ENCODE results near the gene ZNF575.

The ZNF575 gene

GRCh38 chr19:43563816-43564457 is 30.9 kb downstream of the ZNF575 start:
- TF ChIP-seq ZBTB7A (IDR thresholded peaks at IDR 0.05; ENCODE audit: low read depth) (no peak), MAX (IDR thresholded peaks at IDR 0.05) (no peak), CEBPB (IDR thresholded peaks at IDR 0.05) (no peak), EGR1 (IDR thresholded peaks at IDR 0.05) (no peak), FOXM1 (IDR thresholded peaks at IDR 0.05; ENCODE audit: borderline replicate concordance, low read depth) (no peak), TCF12 (IDR thresholded peaks at IDR 0.05; ENCODE audit: low read depth) (no peak)
- TF ChIP-seq, protein P1, sequence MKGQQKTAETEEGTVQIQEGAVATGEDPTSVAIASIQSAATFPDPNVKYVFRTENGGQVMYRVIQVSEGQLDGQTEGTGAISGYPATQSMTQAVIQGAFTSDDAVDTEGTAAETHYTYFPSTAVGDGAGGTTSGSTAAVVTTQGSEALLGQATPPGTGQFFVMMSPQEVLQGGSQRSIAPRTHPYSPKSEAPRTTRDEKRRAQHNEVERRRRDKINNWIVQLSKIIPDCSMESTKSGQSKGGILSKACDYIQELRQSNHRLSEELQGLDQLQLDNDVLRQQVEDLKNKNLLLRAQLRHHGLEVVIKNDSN (IDR thresholded peaks at IDR 0.05), result no peak

GRCh38 chr19:43564800-43565199 is 31.8 kb downstream of the ZNF575 start:
- TF ChIP-seq MAX (IDR thresholded peaks at IDR 0.05) (no peak), EP300 (IDR thresholded peaks at IDR 0.05; ENCODE audit: borderline replicate concordance) (no peak), EGR1 (IDR thresholded peaks at IDR 0.05) (no peak), NFIC (IDR thresholded peaks at IDR 0.05) (no peak), CEBPB (IDR thresholded peaks at IDR 0.05) (no peak), TEAD4 (IDR thresholded peaks at IDR 0.05) (no peak), TCF12 (IDR thresholded peaks at IDR 0.05; ENCODE audit: low read depth) (no peak), RAD21 (IDR thresholded peaks at IDR 0.05; ENCODE audit: low read depth) (no peak)

DNA sequence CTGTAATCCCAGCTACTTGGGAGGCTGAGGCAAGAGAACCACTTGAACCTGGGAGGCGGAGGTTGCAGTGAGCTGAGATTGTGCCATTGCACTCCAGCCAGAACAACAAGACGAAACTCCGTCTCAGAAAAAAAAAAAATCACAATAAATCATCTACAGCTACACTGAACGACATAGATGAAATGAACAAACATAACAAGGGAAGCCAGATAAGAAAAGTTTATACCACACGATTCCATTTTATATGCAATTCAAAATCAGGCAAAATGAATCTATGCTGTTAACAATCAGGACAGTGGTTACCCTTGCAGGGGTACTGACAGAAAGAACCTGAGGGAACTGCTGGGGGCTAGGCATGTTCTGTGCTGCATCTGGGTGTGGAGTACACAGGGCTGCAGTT is 36.7 kb downstream of the ZNF575 start:
- TF ChIP-seq TEAD4 (IDR thresholded peaks at IDR 0.05) (no peak), REST (IDR thresholded peaks at IDR 0.05; ENCODE audit: low read depth) (no peak), CREB1 (IDR thresholded peaks at IDR 0.05; ENCODE audit: low read depth) (no peak), YY1 (IDR thresholded peaks at IDR 0.05; ENCODE audit: low read depth) (no peak), TAF1 (IDR thresholded peaks at IDR 0.05; ENCODE audit: low read depth) (no peak), RAD21 (IDR thresholded peaks at IDR 0.05; ENCODE audit: low read depth) (no peak), NFIC (IDR thresholded peaks at IDR 0.05) (no peak), CEBPB (IDR thresholded peaks at IDR 0.05) (no peak)

DNA sequence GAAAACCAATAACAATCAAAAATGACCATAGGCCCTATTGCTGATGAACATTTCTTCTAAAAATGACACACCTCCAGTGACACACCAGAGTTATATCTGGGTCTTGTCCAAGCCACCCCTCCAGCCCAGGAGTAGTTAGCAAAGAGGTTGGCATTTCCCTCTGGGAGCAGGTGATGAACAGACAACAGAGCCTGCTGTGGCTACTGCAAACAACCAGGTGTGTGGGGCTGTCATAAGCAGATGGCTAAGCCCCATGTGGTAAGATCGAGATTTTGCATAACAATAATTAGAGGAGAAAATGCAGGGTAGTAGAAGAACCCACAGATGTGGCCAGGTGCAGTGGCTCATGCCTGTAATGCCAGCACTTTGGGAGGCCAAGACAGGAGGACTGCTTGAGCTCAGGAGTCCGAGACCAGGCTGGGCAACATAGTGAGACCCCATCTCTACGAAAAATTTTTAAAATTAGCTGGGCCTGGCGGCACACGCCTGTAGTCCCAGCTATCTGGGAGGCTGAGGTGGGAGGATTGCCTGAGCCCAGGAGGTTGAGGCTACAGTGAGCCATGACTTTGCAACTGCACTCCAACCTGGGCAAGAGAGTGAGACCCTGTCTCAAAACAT is 37.3 kb downstream of the ZNF575 start:
- TF ChIP-seq CREB1 (IDR thresholded peaks at IDR 0.05; ENCODE audit: low read depth) (no peak), EP300 (IDR thresholded peaks at IDR 0.05; ENCODE audit: borderline replicate concordance) (no peak)
- TF ChIP-seq, protein P1 (IDR thresholded peaks at IDR 0.05), result no peak

DNA sequence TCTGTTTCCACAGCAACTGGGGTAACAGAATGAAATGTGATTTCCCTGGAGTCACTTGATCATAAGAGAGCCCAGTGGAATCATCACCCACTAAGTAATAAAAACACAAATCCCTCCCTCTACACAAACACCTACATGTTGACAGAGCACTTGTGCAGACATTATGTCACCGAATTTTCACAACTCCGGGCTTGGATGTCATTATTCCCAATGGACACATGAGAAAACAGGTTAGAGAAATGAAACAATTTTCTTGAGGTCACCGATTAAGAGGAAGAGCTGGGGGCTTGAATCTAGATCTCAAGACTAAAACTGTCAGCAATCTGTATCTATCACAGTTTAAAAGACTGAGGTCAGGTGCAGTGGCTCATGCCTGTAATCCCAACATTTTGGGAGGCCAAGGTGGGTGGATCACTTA is 39.2 kb downstream of the ZNF575 start:
- TF ChIP-seq NFIC (IDR thresholded peaks at IDR 0.05) (no peak), CREB1 (IDR thresholded peaks at IDR 0.05; ENCODE audit: low read depth) (no peak), TCF12 (IDR thresholded peaks at IDR 0.05; ENCODE audit: low read depth) (no peak), CEBPB (IDR thresholded peaks at IDR 0.05) (no peak), FOXM1 (IDR thresholded peaks at IDR 0.05; ENCODE audit: borderline replicate concordance, low read depth) (no peak)

DNA sequence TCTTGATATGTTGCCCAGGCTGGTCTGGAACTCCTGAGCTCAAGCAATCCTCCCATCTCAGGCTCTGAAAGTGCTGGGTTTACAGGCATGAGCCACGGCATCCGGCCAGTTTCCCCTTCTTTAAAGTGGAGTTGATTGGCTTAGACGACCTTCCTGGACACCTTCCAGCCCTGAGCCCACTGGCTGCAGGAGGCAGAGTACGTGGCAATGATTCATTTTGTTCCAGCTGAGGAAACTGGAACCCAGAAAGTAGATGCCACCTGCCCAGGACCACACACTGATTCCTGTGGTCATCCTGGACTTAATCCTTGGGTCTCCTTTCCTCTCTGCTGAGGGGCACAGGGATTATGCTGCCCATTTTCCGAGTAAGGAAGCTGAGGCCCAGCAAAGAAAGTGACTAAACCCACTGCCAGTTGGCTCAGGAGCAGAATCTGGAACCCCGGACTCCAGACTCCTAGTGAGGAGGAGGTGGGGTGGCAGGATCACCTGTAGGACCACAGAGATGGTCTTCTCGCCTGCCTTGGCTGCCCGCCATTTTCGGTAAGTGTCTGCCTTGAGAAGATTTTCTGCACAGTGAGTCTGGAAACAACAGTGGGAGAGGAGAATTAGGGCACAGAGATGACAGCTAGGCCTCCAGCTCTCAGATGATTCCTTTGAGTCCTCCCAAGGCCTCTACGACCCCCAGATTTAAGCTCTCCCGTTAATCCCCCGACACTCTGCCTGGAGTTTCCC is 41.6 kb downstream of the ZNF575 start:
- 0 out of 2 replicates have a peak, but pooled peaks have one; percentile 24 for TF ChIP-seq YY1 (IDR thresholded peaks at IDR 0.05; ENCODE audit: low read depth)
- no peak for TF ChIP-seq TAF1 (IDR thresholded peaks at IDR 0.05; ENCODE audit: low read depth)
- no peak for TF ChIP-seq TCF12 (IDR thresholded peaks at IDR 0.05; ENCODE audit: low read depth)

GRCh38 chr19:43575156-43575950 is 42.4 kb downstream of the ZNF575 start, which contains the start of the genes PINLYP and XRCC1:
TSS of gene PINLYP (plus strand) at chr19:43575801. CDS start at chr19:43577192, 1,391 bp downstream.
TSS of gene XRCC1 (minus strand) at chr19:43575527. CDS start at chr19:43575458, 69 bp downstream.
- no peak for TF ChIP-seq CEBPB (IDR thresholded peaks at IDR 0.05)
- peak; percentile 74; the same call in 1 of the 2 replicates for TF ChIP-seq ZBTB7A (IDR thresholded peaks at IDR 0.05; ENCODE audit: low read depth)
- no peak for TF ChIP-seq YY1 (IDR thresholded peaks at IDR 0.05; ENCODE audit: low read depth)
- TF ChIP-seq RAD21 (IDR thresholded peaks at IDR 0.05; ENCODE audit: low read depth), result no peak
- no peak for TF ChIP-seq TEAD4 (IDR thresholded peaks at IDR 0.05)
- 0 out of 2 replicates have a peak, but pooled peaks have one; percentile 23 for TF ChIP-seq TCF12 (IDR thresholded peaks at IDR 0.05; ENCODE audit: low read depth)
- no peak for TF ChIP-seq EP300 (IDR thresholded peaks at IDR 0.05; ENCODE audit: borderline replicate concordance)
- peak; percentile 63; the same call in 1 of the 2 replicates for TF ChIP-seq TAF1 (IDR thresholded peaks at IDR 0.05; ENCODE audit: low read depth)
- TF ChIP-seq FOXM1 (IDR thresholded peaks at IDR 0.05; ENCODE audit: borderline replicate concordance, low read depth), result no peak; the same call in 1 of the 2 replicates
- TF ChIP-seq REST (IDR thresholded peaks at IDR 0.05; ENCODE audit: low read depth), result no peak
- TF ChIP-seq, protein P1 (IDR thresholded peaks at IDR 0.05), result no peak
- TF ChIP-seq EGR1 (IDR thresholded peaks at IDR 0.05), result no peak
- peak; percentile 71; the same call in 1 of the 2 replicates for TF ChIP-seq MAX (IDR thresholded peaks at IDR 0.05)
- peak; percentile 77; the same call in 1 of the 2 replicates for TF ChIP-seq CREB1 (IDR thresholded peaks at IDR 0.05; ENCODE audit: low read depth)
- TF ChIP-seq NFIC (IDR thresholded peaks at IDR 0.05), result no peak
